Esophagus muscularis mucosa (tissue), 4 donors: ENCODE results near the gene TBC1D12. TPM values are rescaled to one million over a fixed set of nuclear protein-coding genes. Genes with fewer than 3 reads are reported as not detected.

Experiments used
- DNase-seq: peaks from one replicate; pipeline ENCODE4 v3.0.0-alpha.2; 2017; ENCODE audit errors: extremely low spot score
- H3K27ac ChIP-seq, 4 donors: fragments of 200-600 bp; sonication (generic); replicated peaks in 1 of 4; 1 replicate in 3 of 4; 2 replicates in 1 of 4; pipeline ENCODE4 v1.5.1; 2016 to 2019; ENCODE audit warnings: mild to moderate bottlenecking in 1 of 4
- H3K27me3 ChIP-seq, 4 donors: fragments of 200-600 bp; sonication (generic); one replicate each; pipeline versions ENCODE4 v1.5.1 to v1.6.0; 2016 to 2019
- H3K36me3 ChIP-seq, 4 donors: fragments of 200-600 bp; sonication (generic); one replicate each; pipeline ENCODE4 v1.5.1; 2016 to 2019
- H3K4me1 ChIP-seq, 4 donors: fragments of 200-600 bp; sonication (generic); one replicate each; pipeline ENCODE4 v1.5.1; 2016 to 2019
- H3K4me3 ChIP-seq, 4 donors: fragments of 200-600 bp; sonication (generic); 1 replicate in 2 of 4; 2 replicates in 2 of 4; pipeline ENCODE4 v1.5.1; 2016 to 2019; ENCODE audit warnings: mild to moderate bottlenecking in 4 of 4, moderate library complexity in 1 of 4
- H3K9me3 ChIP-seq, 4 donors: fragments of 200-600 bp; sonication (generic); 1 replicate in 3 of 4; 2 replicates in 1 of 4; pipeline ENCODE4 v1.5.1; 2016 to 2019
- EP300 ChIP-seq: sonication (generic); formaldehyde crosslinking; IDR thresholded peaks from one replicate; pipeline ENCODE4 v1.6.1; 2017; ENCODE audit warnings: antibody characterized with exemption
- POLR2A ChIP-seq: fragments of 450-650 bp; IDR thresholded peaks from one replicate; pipeline ENCODE4 v1.6.1; 2017; ENCODE audit warnings: antibody characterized with exemption, moderate library complexity, mild to moderate bottlenecking, low read depth
- POLR2AphosphoS5 ChIP-seq, 2 donors: sonication (generic); formaldehyde crosslinking; IDR thresholded peaks; one replicate each; pipeline ENCODE4 v1.6.1; 2017; ENCODE audit warnings: antibody characterized with exemption in 2 of 2
- WGBS: methylation state at CpG from one replicate; pipeline ENCODE4 v1.1.5; 2018; 5-methylcytosine and 5-hydroxymethylcytosine counted together
- intact Hi-C: fragments of 100-400 bp; cut with DNase I; formaldehyde crosslinking; loops from one replicate; pipeline ENCODE4 v1.15.1; 2023
- total RNA-seq, 4 donors: library from RNA; depleted of rRNA; stranded (reverse); fragments of >200 nt; gene quantifications; one replicate each; pipeline versions ENCODE4 v1.1.0 to v1.2.1, GENCODE V29; 2016
- TF ChIP-seq, protein P1 (sequence below), 3 experiments: fragments of 200-600 bp in 2 of 3; fragments of 450-650 bp in 1 of 3; sonication (generic) in 2 of 3; IDR thresholded peaks; one replicate each; pipeline ENCODE4 v1.5.1; 2017 to 2019; ENCODE audit warnings: antibody characterized with exemption in 3 of 3, mild to moderate bottlenecking in 2 of 3, moderate library complexity in 1 of 3

TBC1D12 gene
- total RNA-seq, 4 donors from 2014 or later: 16.2 to 22.9 (median 17.7) TPM

DNA sequence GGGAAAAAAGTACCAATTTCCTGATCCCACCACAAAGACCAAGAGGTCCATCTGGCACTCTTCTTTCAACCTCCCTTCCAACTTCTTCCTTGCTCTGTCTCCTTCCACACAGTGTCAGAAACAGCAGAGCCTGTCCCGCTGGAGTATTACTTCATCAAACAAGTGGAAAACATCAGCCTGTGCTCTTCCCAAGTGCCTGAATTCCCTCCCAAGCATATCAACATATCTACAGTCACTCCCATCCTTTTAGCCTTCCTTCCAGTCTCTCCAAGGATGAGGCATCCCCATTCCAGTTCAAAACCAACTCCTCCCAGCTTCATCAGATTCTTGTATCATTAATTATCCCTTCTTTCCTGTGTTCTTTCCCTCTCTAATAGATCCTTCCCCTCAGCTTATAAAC is 37.9 kb upstream of the TBC1D12 start:
- Histone ChIP-seq H3K9me3 (no peaks in the 10 kb centered on the region), H3K27me3 (no peaks in the 10 kb centered on the region), H3K4me3 (no peak overlapping the region), H3K27ac (no peak overlapping the region), H3K36me3 (peaks cover 0 to 5% (median 0%) of the 10 kb centered on the region in 4 donors), H3K4me1 (peaks cover 18 to 34% (median 25%) of the 10 kb centered on the region in 4 donors)
- intact Hi-C loops: loop anchor here (5.0 kb wide), 1 partner anchor 38 kb away; the partner anchor contains the start of gene TBC1D12
- TF ChIP-seq POLR2AphosphoS5 (IDR thresholded peaks at IDR 0.05) (peak in 1 of 2 donors; percentile 22), POLR2A (no peak)
- no peak for DNase-seq
- WGBS: 67% methylated on average over 1 of the region's 1 CpG

DNA sequence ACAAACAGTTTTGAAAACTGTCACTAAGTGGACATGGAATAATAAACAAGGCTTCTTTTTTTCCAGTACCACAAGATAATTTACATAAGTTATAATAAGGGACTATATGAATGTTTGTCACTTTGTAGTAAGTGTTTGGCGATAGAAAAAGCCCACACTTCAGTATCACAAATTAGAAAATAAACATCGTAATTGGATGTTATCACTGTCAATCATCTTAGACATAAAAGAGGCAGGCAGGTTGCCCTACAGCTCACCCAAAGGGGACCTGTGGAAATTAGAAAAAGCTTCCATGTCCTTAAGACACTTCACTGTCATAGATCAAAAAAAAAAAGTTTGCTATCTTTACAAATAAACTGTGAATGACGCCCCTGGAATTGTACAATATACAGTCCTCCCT is 36.0 kb upstream of the TBC1D12 start:
- intact Hi-C loops: loop anchor here (5.0 kb wide), 1 partner anchor 81 kb away; no protein-coding TSS in a partner anchor
- Histone ChIP-seq H3K4me1 (peaks cover 8 to 16% (median 11%) of the 10 kb centered on the region in 4 donors), H3K4me3 (no peak overlapping the region), H3K27ac (no peak overlapping the region), H3K36me3 (no peaks in the 10 kb centered on the region), H3K27me3 (no peaks in the 10 kb centered on the region), H3K9me3 (no peaks in the 10 kb centered on the region)
- TF ChIP-seq, protein P1, sequence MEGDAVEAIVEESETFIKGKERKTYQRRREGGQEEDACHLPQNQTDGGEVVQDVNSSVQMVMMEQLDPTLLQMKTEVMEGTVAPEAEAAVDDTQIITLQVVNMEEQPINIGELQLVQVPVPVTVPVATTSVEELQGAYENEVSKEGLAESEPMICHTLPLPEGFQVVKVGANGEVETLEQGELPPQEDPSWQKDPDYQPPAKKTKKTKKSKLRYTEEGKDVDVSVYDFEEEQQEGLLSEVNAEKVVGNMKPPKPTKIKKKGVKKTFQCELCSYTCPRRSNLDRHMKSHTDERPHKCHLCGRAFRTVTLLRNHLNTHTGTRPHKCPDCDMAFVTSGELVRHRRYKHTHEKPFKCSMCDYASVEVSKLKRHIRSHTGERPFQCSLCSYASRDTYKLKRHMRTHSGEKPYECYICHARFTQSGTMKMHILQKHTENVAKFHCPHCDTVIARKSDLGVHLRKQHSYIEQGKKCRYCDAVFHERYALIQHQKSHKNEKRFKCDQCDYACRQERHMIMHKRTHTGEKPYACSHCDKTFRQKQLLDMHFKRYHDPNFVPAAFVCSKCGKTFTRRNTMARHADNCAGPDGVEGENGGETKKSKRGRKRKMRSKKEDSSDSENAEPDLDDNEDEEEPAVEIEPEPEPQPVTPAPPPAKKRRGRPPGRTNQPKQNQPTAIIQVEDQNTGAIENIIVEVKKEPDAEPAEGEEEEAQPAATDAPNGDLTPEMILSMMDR (IDR thresholded peaks at IDR 0.05): no peak
- TF ChIP-seq EP300 (no peak), POLR2A (no peak), POLR2AphosphoS5 (IDR thresholded peaks at IDR 0.05) (no peak)
- DNase-seq: no peak
- 84% methylated on average over 3 of the region's 3 CpGs for WGBS

- Histone ChIP-seq H3K4me3 (no peak overlapping the region), H3K4me1 (no peaks in the 10 kb centered on the region), H3K36me3 (no peaks in the 10 kb centered on the region), H3K27ac (no peak overlapping the region), H3K9me3 (no peaks in the 10 kb centered on the region), H3K27me3 (peaks cover 0 to 14% (median 0%) of the 10 kb centered on the region in 4 donors)
- WGBS: 67% methylated on average over 2 of the region's 2 CpGs
- TF ChIP-seq POLR2A (no peak), POLR2AphosphoS5 (IDR thresholded peaks at IDR 0.05) (no peak), EP300 (no peak)
- TF ChIP-seq, protein P1 (IDR thresholded peaks at IDR 0.05): no peak
- intact Hi-C loops: no loop called here
- no peak for DNase-seq
Observed at GRCh38 chr10:94370501-94370900, 31.8 kb upstream of the TBC1D12 start.

- Histone ChIP-seq H3K4me3 (no peak overlapping the region), H3K27me3 (peaks cover 0 to 14% (median 0%) of the 10 kb centered on the region in 4 donors), H3K27ac (no peak overlapping the region), H3K4me1 (no peaks in the 10 kb centered on the region), H3K36me3 (no peaks in the 10 kb centered on the region), H3K9me3 (no peaks in the 10 kb centered on the region)
- DNase-seq: no peak
- intact Hi-C loops: no loop called here
- TF ChIP-seq, protein P1 (IDR thresholded peaks at IDR 0.05): no peak
- TF ChIP-seq POLR2A: no peak
- TF ChIP-seq POLR2AphosphoS5 (IDR thresholded peaks at IDR 0.05): no peak
- no peak for TF ChIP-seq EP300
- WGBS: 97% methylated on average over 1 of the region's 1 CpG
Observed at GRCh38 chr10:94375374-94375773, 27.0 kb upstream of the TBC1D12 start.

GRCh38 chr10:94376865-94377264 is 25.5 kb upstream of the TBC1D12 start:
- Histone ChIP-seq H3K27me3 (peaks cover 0 to 14% (median 0%) of the 10 kb centered on the region in 4 donors), H3K4me1 (no peaks in the 10 kb centered on the region), H3K36me3 (no peaks in the 10 kb centered on the region), H3K27ac (no peak overlapping the region), H3K9me3 (no peaks in the 10 kb centered on the region), H3K4me3 (no peak overlapping the region)
- peak; percentile 60 for DNase-seq
- 85% methylated on average over 2 of the region's 2 CpGs for WGBS
- TF ChIP-seq EP300 (no peak), POLR2AphosphoS5 (IDR thresholded peaks at IDR 0.05) (no peak), POLR2A (no peak)
- TF ChIP-seq, protein P1 (IDR thresholded peaks at IDR 0.05): no peak
- intact Hi-C loops: no loop called here
